IPS-15b (cell line): ENCODE results near the gene TRIM54.

ENCODE experiments used
- H3K27me3 ChIP-seq: one replicate; pipeline ENCODE4 v1.6.1; 2013; ENCODE audit warnings: low read length; ENCODE audit not compliant: control insufficient read depth, insufficient read depth
- H3K36me3 ChIP-seq: one replicate; pipeline ENCODE4 v1.6.1; 2013; ENCODE audit warnings: low read length; ENCODE audit not compliant: control insufficient read depth, insufficient read depth
- H3K4me1 ChIP-seq: one replicate; pipeline ENCODE4 v1.6.1; 2013; ENCODE audit warnings: mild to moderate bottlenecking, low read length; ENCODE audit not compliant: control insufficient read depth, insufficient read depth
- H3K4me3 ChIP-seq: one replicate; pipeline ENCODE4 v1.5.1; 2013; ENCODE audit warnings: low read depth, low read length
- H3K9ac ChIP-seq: one replicate; pipeline ENCODE4 v1.6.1; 2013; ENCODE audit warnings: low read depth, mild to moderate bottlenecking, low read length
- H3K9me3 ChIP-seq: one replicate; pipeline ENCODE4 v1.6.1; 2013; ENCODE audit warnings: mild to moderate bottlenecking, low read length; ENCODE audit not compliant: control insufficient read depth, insufficient read depth

The TRIM54 gene

GRCh38 chr2:27281855-27282559, at the start of gene TRIM54:
Gene TRIM54 (plus strand): TSS chr2:27282429. CDS start chr2:27282732, 303 bp downstream.
- Histone ChIP-seq H3K4me1 (peaks cover 24% of the 10 kb centered on the region), H3K27me3 (peaks cover 6% of the 10 kb centered on the region), H3K4me3 (peak within 1 kb of the TSS; percentile 40), H3K9ac (peak within 1 kb of the TSS; percentile 39), H3K36me3 (no peaks in the 10 kb centered on the region), H3K9me3 (no peaks in the 10 kb centered on the region)

GRCh38 chr2:27233341-27233740, 48.9 kb upstream of the TRIM54 start:
- H3K27me3 ChIP-seq = no peaks in the 10 kb centered on the region
- H3K36me3 ChIP-seq = peaks cover 83% of the 10 kb centered on the region
- no peaks in the 10 kb centered on the region for H3K9me3 ChIP-seq
- H3K4me1 ChIP-seq = no peaks in the 10 kb centered on the region
- H3K9ac ChIP-seq = no peak overlapping the region
- no peak overlapping the region for H3K4me3 ChIP-seq

GRCh38 chr2:27236136-27236535, 46.1 kb upstream of the TRIM54 start:
- no peaks in the 10 kb centered on the region for H3K27me3 ChIP-seq
- no peaks in the 10 kb centered on the region for H3K4me1 ChIP-seq
- H3K9me3 ChIP-seq = no peaks in the 10 kb centered on the region
- peaks cover 96% of the 10 kb centered on the region for H3K36me3 ChIP-seq
- H3K9ac ChIP-seq = no peak overlapping the region
- H3K4me3 ChIP-seq = no peak overlapping the region

GRCh38 chr2:27236626-27237025, 45.6 kb upstream of the TRIM54 start:
- H3K27me3 ChIP-seq = no peaks in the 10 kb centered on the region
- no peaks in the 10 kb centered on the region for H3K4me1 ChIP-seq
- peaks cover 96% of the 10 kb centered on the region for H3K36me3 ChIP-seq
- H3K9ac ChIP-seq = no peak overlapping the region
- no peaks in the 10 kb centered on the region for H3K9me3 ChIP-seq
- H3K4me3 ChIP-seq = no peak overlapping the region

GRCh38 chr2:27237341-27237945, 44.8 kb upstream of the TRIM54 start:
- H3K9me3 ChIP-seq = no peaks in the 10 kb centered on the region
- peaks cover 96% of the 10 kb centered on the region for H3K36me3 ChIP-seq
- no peaks in the 10 kb centered on the region for H3K27me3 ChIP-seq
- H3K4me3 ChIP-seq = no peak overlapping the region
- no peaks in the 10 kb centered on the region for H3K4me1 ChIP-seq
- no peak overlapping the region for H3K9ac ChIP-seq

- Histone ChIP-seq H3K27me3 (no peaks in the 10 kb centered on the region), H3K9me3 (no peaks in the 10 kb centered on the region), H3K9ac (no peak overlapping the region), H3K4me1 (no peaks in the 10 kb centered on the region), H3K4me3 (no peak overlapping the region), H3K36me3 (peaks cover 96% of the 10 kb centered on the region)
These were observed 43.3 kb upstream of the TRIM54 start for GRCh38 chr2:27238976-27239375.

- Histone ChIP-seq H3K36me3 (peaks cover 94% of the 10 kb centered on the region), H3K27me3 (no peaks in the 10 kb centered on the region), H3K9ac (no peak overlapping the region), H3K9me3 (no peaks in the 10 kb centered on the region), H3K4me1 (no peaks in the 10 kb centered on the region), H3K4me3 (no peak overlapping the region)
These were observed 41.8 kb upstream of the TRIM54 start for GRCh38 chr2:27240406-27240805.

GRCh38 chr2:27241761-27242613, 40.2 kb upstream of the TRIM54 start:
- peaks cover 80% of the 10 kb centered on the region for H3K36me3 ChIP-seq
- no peaks in the 10 kb centered on the region for H3K27me3 ChIP-seq
- no peaks in the 10 kb centered on the region for H3K9me3 ChIP-seq
- no peak overlapping the region for H3K4me3 ChIP-seq
- H3K9ac ChIP-seq = no peak overlapping the region
- no peaks in the 10 kb centered on the region for H3K4me1 ChIP-seq

- Histone ChIP-seq H3K4me1 (no peaks in the 10 kb centered on the region), H3K36me3 (peaks cover 74% of the 10 kb centered on the region), H3K9ac (no peak overlapping the region), H3K4me3 (no peak overlapping the region), H3K9me3 (no peaks in the 10 kb centered on the region), H3K27me3 (no peaks in the 10 kb centered on the region)
These were observed 39.6 kb upstream of the TRIM54 start for GRCh38 chr2:27242614-27242951.

GRCh38 chr2:27243391-27244130, 38.7 kb upstream of the TRIM54 start:
- Histone ChIP-seq H3K36me3 (peaks cover 64% of the 10 kb centered on the region), H3K9ac (no peak overlapping the region), H3K4me1 (no peaks in the 10 kb centered on the region), H3K9me3 (no peaks in the 10 kb centered on the region), H3K27me3 (no peaks in the 10 kb centered on the region), H3K4me3 (no peak overlapping the region)

GRCh38 chr2:27245116-27245515, 37.1 kb upstream of the TRIM54 start:
- Histone ChIP-seq H3K4me3 (no peak overlapping the region), H3K36me3 (peaks cover 50% of the 10 kb centered on the region), H3K9ac (no peak overlapping the region), H3K9me3 (no peaks in the 10 kb centered on the region), H3K4me1 (no peaks in the 10 kb centered on the region), H3K27me3 (no peaks in the 10 kb centered on the region)
